ENCODE data around the gene THSD4. TPM values are rescaled to one million over a fixed set of nuclear protein-coding genes. Genes with fewer than 3 reads are reported as not detected.

THSD4 gene
- total RNA-seq, 1 donor from 2014 or later = 66.8 TPM

DNA sequence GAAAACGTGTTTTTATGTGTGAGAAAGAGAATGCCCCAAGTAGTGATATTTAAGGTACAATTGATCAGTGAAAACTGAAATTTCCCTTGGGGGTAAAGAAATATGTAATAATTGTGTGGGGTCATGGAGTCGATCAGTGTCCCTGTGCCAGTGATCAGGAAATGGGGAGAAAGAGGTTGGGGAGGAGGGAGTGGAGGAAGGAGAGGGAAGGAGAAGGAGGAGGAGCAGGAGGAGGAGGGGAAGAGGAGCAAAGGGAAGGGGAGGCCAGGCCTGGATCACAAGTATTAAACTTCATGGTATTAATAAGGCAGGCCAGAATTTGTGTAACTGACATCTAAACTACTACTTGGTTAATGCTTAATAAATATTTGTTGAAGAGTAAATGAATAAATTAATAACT is 30.4 kb downstream of the THSD4 start:
- DNase-seq (ENCODE audit: extremely low spot score in 2 of 2) = no peak
- Histone ChIP-seq H3K4me3 (no peak overlapping the region), H3K27ac (no peak overlapping the region), H3K27me3 (no peaks in the 10 kb centered on the region), H3K36me3 (no peaks in the 10 kb centered on the region), H3K9me3 (no peaks in the 10 kb centered on the region), H3K4me1 (peaks cover 42% of the 10 kb centered on the region)
- TF ChIP-seq POLR2AphosphoS5 (IDR thresholded peaks at IDR 0.05; ENCODE audit: insufficient read depth in 1 of 2, low read depth in 1 of 2) = no peak
- no peak for TF ChIP-seq POLR2A (IDR thresholded peaks at IDR 0.05)
- TF ChIP-seq, protein P1, sequence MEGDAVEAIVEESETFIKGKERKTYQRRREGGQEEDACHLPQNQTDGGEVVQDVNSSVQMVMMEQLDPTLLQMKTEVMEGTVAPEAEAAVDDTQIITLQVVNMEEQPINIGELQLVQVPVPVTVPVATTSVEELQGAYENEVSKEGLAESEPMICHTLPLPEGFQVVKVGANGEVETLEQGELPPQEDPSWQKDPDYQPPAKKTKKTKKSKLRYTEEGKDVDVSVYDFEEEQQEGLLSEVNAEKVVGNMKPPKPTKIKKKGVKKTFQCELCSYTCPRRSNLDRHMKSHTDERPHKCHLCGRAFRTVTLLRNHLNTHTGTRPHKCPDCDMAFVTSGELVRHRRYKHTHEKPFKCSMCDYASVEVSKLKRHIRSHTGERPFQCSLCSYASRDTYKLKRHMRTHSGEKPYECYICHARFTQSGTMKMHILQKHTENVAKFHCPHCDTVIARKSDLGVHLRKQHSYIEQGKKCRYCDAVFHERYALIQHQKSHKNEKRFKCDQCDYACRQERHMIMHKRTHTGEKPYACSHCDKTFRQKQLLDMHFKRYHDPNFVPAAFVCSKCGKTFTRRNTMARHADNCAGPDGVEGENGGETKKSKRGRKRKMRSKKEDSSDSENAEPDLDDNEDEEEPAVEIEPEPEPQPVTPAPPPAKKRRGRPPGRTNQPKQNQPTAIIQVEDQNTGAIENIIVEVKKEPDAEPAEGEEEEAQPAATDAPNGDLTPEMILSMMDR (IDR thresholded peaks at IDR 0.05) = no peak
- intact Hi-C loops (cut with DNase I) = no loop called here

DNA sequence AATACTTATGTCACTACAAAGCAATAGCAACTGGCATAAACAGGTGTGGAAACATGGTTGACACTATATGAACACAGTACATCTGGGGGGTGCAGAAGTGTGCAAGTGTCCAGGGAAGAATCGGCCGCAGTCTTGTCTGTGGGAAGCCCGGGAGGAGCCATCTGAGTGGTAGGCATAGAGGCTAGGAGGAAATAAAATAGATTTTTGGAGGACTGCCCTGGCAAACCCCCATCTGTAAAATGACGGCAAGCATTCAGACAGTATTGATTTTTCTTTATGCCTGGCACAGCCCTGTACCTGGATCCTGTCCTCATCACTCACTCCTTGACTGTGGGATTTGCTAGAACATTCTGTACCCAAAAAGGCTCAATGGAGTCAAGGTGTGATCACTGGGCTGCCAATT is 31.3 kb downstream of the THSD4 start:
- Histone ChIP-seq H3K36me3 (no peaks in the 10 kb centered on the region), H3K27me3 (no peaks in the 10 kb centered on the region), H3K9me3 (no peaks in the 10 kb centered on the region), H3K27ac (no peak overlapping the region), H3K4me3 (no peak overlapping the region), H3K4me1 (peaks cover 51% of the 10 kb centered on the region)
- DNase-seq (ENCODE audit: extremely low spot score in 2 of 2) = no peak
- TF ChIP-seq POLR2AphosphoS5 (IDR thresholded peaks at IDR 0.05; ENCODE audit: insufficient read depth in 1 of 2, low read depth in 1 of 2) (no peak), POLR2A (IDR thresholded peaks at IDR 0.05) (no peak)
- TF ChIP-seq, protein P1 (IDR thresholded peaks at IDR 0.05) = no peak
- intact Hi-C loops (cut with DNase I) = no loop called here

DNA sequence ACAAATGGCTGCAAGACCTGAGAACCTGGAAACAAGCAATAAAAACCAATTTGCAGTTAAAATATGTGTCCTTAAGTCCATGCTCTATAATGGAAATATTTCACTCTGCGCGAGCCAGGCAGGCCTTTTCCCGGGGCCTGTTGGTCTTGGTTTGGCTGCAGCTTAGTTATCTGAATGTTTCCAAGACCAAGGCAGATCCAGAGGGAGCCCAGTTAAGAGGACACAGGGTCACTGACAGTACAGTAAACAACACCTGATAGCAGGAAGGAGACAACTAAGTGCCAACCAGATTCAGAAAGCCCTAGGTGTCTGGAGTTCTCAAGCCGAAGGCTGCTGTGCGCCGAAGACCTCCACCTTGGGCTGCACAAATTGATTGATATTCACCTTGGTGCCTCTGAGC is 32.8 kb downstream of the THSD4 start:
- Histone ChIP-seq H3K4me3 (no peak overlapping the region), H3K4me1 (peaks cover 45% of the 10 kb centered on the region), H3K27me3 (no peaks in the 10 kb centered on the region), H3K36me3 (no peaks in the 10 kb centered on the region), H3K9me3 (no peaks in the 10 kb centered on the region), H3K27ac (no peak overlapping the region)
- no peak for DNase-seq (ENCODE audit: extremely low spot score in 2 of 2)
- TF ChIP-seq, protein P1 (IDR thresholded peaks at IDR 0.05) = no peak
- TF ChIP-seq POLR2AphosphoS5 (IDR thresholded peaks at IDR 0.05; ENCODE audit: insufficient read depth in 1 of 2, low read depth in 1 of 2) (no peak), POLR2A (IDR thresholded peaks at IDR 0.05) (no peak)
- intact Hi-C loops (cut with DNase I) = no loop called here

DNA sequence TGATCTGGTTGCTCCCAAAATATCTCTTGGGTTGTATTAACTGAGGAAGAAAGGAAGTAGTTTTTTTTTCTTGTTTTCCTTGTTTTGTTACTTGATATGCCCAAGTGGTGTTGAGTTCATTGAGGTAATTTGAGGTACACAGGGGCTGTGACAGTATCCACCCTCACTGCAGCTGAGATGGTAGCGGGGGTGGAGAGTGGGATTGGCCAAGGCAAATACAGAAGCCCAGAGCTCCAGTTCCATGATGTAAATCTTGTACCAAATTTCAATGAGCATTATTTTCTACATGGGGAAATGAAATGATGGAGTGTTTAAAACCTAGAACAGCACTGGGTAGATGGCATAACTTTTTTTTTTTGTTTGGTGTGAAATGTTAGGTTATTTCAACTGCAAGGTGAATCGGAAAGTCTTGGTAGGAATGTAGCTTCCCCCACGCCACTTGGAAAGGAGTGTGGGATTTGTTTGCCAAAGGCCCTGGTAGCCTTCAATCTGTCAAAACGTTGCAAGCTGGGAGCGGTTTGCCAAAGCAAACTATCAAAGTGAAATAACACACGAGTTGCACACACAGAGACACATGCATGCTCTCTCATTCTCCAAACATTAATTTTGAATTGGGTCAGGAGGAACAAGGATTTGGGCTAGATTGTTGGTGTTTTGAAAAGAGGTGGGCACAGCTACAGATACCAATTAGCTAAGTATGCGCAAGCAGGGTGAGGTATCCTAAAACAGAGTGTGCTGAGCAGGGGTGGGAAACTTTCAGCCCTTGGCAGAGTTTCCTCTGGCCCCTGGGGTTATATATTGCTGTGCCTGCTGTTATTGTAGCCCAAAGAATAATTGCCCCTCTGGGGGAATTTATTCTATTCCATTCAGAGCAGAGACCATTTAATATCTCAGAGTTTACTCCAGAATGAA is 34.6 kb downstream of the THSD4 start:
- Histone ChIP-seq H3K4me3 (no peak overlapping the region), H3K36me3 (no peaks in the 10 kb centered on the region), H3K27ac (no peak overlapping the region), H3K4me1 (peaks cover 35% of the 10 kb centered on the region), H3K9me3 (no peaks in the 10 kb centered on the region), H3K27me3 (no peaks in the 10 kb centered on the region)
- no peak for DNase-seq (ENCODE audit: extremely low spot score in 2 of 2)
- no peak for TF ChIP-seq POLR2A (IDR thresholded peaks at IDR 0.05)
- TF ChIP-seq, protein P1 (IDR thresholded peaks at IDR 0.05) = no peak
- TF ChIP-seq POLR2AphosphoS5 (IDR thresholded peaks at IDR 0.05; ENCODE audit: insufficient read depth in 1 of 2, low read depth in 1 of 2) = no peak
- intact Hi-C loops (cut with DNase I) = no loop called here

DNA sequence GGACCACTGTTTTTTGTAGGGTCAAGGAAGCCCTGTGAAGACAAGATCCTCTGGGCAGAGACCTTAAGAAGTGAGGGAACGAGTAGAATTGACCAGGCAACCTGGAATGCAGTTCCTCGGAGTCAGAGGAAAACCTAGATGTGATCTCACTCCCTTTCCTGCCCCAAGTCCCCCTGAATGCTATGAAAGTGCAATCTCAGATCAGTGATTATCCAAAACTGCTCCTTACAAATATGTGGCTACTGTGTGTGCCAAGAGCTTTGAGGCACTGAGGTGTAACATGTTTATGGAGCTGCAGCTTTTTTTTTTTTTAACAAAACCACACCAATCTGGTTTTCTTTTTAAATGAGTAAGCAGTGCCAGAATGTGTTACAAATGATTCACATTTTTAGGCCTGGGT is 35.8 kb downstream of the THSD4 start:
- Histone ChIP-seq H3K27me3 (no peaks in the 10 kb centered on the region), H3K4me1 (peaks cover 31% of the 10 kb centered on the region), H3K9me3 (no peaks in the 10 kb centered on the region), H3K36me3 (no peaks in the 10 kb centered on the region), H3K4me3 (no peak overlapping the region), H3K27ac (no peak overlapping the region)
- no peak for DNase-seq (ENCODE audit: extremely low spot score in 2 of 2)
- TF ChIP-seq, protein P1 (IDR thresholded peaks at IDR 0.05) = no peak
- TF ChIP-seq POLR2AphosphoS5 (IDR thresholded peaks at IDR 0.05; ENCODE audit: insufficient read depth in 1 of 2, low read depth in 1 of 2) = no peak
- intact Hi-C loops (cut with DNase I) = no loop called here
